GM21390 (cell line): ENCODE data around the gene SLAMF8.

Source experiments
- ATAC-seq: cut with Tn5 transposase; IDR thresholded peaks from one replicate; pipeline ENCODE4 v1.9.1; 2021; ENCODE audit not compliant: unreplicated experiment

The SLAMF8 gene

DNA sequence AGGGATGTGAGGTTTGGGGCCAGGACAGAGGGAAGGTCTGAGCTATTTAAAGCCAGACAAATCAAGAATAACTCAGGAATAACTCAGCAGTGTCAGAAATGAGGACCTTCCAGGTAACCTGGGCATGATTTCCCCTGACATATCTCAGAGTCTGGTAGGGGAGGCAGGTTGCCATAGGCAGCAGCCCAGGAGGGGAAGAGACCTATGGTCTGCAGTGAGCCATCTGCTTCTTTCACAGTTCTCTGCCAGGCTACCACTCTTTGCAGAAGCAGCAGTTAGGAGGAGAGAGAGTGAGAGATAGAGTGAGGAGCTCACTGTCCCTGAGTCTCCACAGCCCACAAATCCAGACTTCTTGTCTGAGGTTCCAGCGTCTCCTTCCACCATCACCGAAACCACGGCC lies 42.1 kb downstream of the SLAMF8 start:
- no peak for ATAC-seq

DNA sequence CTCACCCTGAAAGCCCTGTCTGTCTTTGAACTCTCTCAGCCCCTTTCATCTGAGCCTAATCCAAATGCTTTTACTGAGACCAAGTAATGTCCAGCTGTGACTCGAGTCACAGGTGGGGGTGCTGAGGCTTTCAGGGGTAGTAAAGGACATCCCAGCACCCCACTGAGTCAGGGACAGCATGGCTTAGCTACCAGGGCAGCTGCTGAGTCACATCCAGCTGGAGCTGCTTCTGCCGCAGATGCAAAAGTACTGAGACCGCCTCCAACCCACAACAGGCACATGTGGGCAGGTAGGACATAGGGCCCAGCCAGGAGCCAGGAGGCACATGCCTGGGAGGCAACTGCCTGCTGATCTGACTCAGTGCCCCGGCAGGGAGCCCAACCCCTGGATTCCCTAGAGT lies 42.5 kb downstream of the SLAMF8 start:
- ATAC-seq: no peak

DNA sequence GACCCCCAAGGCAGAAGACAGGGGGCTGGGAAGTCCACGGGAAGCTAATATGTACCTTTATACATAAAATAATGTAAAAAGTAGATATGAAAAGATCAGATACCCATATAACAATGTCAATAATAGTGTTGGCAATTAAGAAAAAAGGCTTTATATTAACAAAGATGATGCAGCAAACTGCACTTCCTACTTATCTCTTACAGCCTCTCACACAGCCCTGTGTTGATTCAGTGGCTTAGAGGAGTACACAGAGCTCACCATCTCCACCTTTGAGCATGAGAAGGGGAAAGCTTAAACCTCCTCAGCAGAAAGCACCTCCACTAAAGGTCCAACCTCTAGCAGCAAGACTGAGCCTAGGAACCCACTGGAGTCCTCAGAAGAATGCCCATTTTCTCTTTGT lies 42.9 kb downstream of the SLAMF8 start:
- ATAC-seq: no peak

DNA sequence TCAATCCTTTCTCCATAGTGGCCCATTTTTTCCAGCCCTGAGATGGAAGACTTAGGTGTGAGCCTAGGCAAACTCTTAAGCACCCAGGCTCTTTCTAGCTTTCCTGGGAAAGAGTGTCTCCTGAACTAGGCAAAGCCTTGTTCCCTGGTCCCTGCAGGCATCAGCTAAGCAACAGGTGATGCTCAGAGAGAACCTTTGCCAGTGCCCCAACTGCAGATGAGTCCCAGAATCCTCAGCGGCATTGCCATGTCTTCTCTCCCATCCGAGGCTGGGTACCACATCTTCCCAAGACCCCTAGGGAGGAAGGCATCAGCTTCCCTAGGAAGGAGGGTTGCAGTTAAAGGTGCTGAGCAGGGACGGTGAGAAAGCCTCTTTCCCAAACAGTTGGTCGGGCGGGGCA lies 44.0 kb downstream of the SLAMF8 start:
- ATAC-seq: no peak

DNA sequence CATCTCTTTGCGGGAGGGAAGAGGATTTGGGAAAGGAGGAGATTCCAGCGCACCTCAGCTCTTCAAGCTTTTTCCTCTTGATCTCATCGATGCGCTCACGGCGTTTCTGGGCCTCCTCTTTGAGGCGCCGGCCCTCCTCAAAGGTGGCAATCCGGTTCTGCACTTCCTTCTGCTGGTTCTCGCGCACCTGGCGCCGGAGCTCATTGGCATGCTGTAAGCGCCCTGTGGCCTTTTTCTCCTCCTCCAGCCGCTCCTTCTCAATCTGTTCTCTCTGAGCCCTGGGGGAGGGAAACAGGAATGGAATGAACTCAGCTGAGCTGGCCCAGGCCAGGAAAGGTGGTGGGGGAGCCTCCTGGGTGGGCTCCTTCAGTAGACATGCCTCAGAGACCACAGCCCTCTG lies 46.2 kb downstream of the SLAMF8 start:
- ATAC-seq: no peak

DNA sequence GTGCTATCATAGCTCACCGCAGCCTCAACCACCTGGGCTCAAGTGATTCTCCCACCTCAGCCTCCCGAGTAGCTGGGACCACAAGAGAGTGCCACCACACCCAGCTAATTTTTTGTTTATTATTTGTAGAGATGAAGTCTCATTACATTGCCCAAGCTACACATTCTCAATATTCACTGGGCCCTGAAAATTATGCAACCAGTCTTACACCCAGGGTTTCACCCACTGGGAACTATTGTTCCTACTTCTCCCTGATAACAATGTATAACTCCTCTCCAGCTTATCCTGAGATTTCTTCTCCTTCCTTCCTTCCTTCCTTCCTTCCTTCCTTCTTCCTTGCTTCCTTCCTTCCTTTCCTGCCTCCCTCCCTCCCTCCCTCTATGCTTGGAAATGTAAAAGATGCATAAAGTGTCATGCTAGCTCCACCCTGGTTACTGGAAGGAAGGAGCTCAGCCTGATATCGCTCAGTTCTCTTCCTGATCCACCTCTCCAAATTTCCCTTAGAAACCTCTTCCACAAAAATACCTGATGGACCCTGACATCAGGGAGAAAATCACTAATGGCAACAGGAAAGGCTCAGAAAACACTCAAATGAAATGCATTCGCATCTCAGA lies 47.0 kb downstream of the SLAMF8 start:
- ATAC-seq: no peak

DNA sequence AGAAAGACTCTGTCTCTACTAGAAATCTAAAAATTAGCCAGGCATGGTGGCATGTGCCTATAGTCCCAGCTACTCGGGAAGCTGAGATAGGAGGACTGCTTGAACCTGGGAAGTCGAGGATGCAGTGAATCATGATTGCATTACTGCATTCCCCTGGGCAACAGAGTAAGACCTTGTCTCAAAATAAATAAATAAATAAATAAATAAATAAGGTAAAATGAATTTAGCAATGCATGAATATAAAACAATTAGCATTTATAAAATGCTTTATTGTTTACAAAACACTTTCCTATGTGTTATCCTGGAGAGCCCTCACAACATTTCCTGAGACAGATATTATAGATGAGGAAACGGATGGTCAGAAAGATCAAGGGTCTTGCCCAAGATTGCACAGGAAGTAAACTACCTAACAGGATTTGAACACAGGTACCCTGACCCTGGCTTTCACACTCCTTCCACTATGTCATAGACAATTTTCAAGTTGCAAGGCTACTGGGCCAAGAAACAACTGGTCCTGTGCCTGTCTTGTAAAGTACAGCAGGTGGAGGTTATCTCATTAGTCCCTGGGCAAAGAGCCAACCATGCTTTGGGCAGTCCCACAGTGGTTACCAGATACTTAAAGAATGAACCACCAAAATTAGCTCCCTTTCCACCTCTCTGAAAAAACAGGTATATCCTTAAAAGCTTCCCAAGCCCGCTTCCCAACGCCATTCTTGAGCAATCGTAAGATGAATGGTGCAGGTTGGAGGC lies 51.2 kb downstream of the SLAMF8 start:
- no peak for ATAC-seq

DNA sequence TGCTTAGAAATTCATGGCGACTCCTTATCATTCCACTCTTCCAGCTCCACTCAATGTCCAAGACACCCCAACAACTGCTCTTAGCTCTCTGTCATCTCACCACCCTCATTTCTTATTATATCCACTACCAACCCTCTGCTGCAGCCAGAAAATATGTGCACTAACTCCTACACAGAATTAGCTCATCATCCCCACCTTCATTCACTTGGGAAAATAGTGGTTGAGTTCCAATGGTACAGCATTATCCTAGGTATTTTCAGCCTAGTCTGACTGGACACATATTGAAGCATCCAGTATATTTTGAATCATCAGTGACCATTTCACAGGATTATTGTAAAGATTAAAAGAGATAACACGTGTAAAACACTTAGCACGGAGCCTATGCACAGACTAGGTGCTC lies 52.5 kb downstream of the SLAMF8 start:
- ATAC-seq: no peak

DNA sequence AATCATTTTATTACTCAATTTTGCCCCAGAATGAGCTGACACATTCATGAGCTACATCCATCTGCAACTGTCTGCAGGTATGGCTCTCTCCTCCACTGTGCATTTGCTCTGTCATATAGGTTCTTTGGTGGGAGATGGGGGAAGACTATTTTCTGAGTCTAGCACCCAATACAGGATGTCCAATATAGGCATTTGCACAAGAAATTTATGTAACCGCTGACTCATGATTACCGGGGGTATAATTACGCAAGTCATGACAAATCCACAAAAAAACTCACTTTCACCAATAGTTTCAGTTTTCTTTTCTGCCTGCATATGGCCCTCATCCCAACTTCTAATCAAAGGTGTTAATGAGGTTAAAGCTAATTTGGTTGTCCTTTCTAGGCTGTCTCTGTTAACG lies 53.3 kb downstream of the SLAMF8 start:
- no peak for ATAC-seq

DNA sequence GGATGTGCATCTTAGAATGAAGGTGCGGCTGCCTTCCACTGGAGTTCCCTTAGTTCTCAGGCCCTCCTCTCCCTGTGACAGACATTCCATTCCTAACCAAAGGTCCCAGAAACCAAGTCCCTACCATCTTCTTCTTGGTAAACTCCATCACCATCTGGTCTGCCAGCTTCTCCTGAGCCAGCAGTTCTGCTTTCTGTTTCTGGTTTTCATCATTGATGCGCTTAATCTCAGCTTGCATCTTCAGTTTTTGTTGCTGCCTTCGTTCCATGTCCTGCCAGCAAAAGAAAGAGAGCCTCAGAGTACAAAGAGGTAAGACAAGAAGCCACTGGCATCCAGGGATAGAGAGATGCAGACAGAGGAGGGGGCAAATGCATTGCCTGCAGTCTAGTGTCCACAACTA lies 53.8 kb downstream of the SLAMF8 start:
- ATAC-seq: no peak

DNA sequence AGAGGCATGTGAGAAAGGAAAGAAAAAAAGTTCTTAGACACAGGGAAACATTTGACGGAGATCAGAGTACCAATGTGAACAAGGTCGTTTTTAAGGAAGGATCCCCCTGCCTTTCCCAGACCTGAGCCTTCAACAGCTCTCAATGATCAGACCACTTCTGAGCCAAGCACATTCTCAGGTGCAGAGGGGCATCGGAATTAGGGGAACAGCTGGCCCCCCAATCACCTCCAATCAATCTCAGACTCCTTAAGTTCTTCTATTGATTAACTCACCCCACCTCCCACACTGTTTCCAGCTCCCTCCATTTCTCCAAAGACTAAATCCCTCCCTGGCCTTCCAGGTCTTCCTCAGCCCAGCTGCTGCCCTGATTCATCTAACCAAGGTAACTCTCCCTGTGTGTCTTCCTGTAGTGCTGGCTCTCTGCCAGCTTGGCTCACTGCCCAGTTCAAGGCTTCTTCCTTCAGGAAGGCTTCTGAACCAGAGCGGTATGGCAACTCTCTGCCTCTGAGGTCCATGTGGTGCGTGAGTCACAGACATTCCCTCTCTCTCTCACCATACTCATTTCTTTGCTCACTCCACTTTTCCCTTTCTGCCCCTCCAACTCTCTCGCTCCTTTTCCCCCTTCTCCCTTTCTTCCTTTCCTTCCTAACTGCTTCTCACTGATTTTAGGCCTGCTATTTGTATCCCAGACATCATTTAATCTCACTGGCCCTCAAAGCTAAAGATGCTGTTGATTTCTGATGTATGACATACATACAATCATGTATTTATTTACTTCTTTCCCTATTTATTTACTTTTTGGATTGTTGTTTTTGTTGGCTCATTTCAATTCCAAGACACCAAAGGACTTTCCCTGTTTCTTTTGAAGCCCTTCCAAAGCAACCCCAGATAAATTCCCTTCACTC lies 55.2 kb downstream of the SLAMF8 start:
- ATAC-seq: no peak

DNA sequence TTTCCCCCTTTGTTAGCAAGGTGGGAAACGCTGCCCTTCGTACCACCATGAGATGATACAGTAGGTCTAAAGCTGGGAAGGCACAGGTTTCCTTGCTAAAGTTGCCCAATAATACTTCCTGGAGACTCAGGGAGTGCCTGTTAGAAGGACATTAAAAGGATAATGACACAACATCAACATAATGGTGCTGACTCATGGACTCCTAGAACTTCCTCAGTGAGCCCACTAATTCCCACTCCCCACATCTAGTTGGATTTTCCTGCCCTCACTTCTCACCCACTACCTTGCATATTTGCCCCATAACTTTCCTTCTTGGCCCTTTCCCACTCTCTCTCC lies 55.8 kb downstream of the SLAMF8 start:
- ATAC-seq: no peak

DNA sequence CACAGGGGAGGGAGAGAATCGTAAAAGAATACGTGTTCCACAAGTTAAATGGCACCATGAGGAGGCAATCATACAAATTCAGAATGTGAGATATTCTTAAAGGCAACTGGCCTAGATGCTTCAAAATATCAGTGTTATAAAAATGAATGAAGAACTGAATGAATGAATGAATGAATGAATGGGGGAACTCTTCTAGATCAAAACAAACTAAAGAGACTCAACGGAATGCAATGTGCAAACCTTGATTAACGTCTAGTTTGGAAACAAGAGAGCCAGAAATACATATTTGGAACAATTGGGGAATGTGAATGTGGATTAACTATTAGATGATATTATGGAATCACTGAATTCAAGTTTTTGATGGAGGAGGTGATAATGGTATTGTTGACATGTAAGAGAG lies 56.5 kb downstream of the SLAMF8 start:
- no peak for ATAC-seq

DNA sequence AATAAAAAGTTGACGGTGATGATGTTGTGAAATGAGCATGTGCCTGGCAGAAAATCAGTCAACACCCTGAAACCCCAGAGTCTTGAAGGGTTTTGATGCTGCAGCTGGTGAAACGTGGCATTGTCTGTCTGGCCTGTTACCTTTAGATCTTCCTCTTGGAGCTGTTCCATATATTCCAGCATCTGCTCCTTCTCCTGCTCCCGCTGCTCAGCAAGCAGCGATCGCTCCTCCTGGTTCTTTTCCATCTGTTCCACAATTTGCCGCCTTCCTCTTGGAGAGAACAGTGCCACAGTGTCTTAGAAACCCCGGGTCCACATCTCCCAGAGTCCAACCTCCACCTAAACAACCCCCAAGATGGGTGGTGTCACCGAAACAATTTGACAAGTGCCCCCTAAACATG lies 57.6 kb downstream of the SLAMF8 start:
- no peak for ATAC-seq
